HG03280 (cell line): ENCODE results near the gene PTPN6.

Experiments used
- ATAC-seq: cut with Tn5 transposase; IDR thresholded peaks from one replicate; pipeline ENCODE4 v1.9.1; 2021; ENCODE audit warnings: mild to moderate bottlenecking, moderate library complexity; ENCODE audit not compliant: unreplicated experiment

PTPN6 gene

GRCh38 chr12:7001921-7002591, 50.9 kb downstream of the PTPN6 start:
- ATAC-seq: no peak

- ATAC-seq: no peak
Observed at GRCh38 chr12:7004287-7004803, 53.2 kb downstream of the PTPN6 start.

- no peak for ATAC-seq
Observed at GRCh38 chr12:7004840-7005239, 53.7 kb downstream of the PTPN6 start.

- ATAC-seq: no peak
Observed at GRCh38 chr12:7005311-7005710, 54.2 kb downstream of the PTPN6 start.

GRCh38 chr12:7006639-7007038, 55.5 kb downstream of the PTPN6 start:
- no peak for ATAC-seq

GRCh38 chr12:7008864-7009263, 57.7 kb downstream of the PTPN6 start:
- no peak for ATAC-seq

- ATAC-seq: no peak
Observed at GRCh38 chr12:7009512-7009911, 58.4 kb downstream of the PTPN6 start.
